GM18508 (cell line): ENCODE data around the gene RASD1.
"Not testable (repeated sequence)": the region's sequence is repeated elsewhere in the genome, so short reads cannot be mapped to it uniquely, and the experiment has no call there.

ENCODE experiments used
- ATAC-seq: cut with Tn5 transposase; IDR thresholded peaks from one replicate; pipeline ENCODE4 v1.9.1; 2021; ENCODE audit warnings: moderate number of reproducible peaks; ENCODE audit not compliant: insufficient read depth, unreplicated experiment

The RASD1 gene

DNA sequence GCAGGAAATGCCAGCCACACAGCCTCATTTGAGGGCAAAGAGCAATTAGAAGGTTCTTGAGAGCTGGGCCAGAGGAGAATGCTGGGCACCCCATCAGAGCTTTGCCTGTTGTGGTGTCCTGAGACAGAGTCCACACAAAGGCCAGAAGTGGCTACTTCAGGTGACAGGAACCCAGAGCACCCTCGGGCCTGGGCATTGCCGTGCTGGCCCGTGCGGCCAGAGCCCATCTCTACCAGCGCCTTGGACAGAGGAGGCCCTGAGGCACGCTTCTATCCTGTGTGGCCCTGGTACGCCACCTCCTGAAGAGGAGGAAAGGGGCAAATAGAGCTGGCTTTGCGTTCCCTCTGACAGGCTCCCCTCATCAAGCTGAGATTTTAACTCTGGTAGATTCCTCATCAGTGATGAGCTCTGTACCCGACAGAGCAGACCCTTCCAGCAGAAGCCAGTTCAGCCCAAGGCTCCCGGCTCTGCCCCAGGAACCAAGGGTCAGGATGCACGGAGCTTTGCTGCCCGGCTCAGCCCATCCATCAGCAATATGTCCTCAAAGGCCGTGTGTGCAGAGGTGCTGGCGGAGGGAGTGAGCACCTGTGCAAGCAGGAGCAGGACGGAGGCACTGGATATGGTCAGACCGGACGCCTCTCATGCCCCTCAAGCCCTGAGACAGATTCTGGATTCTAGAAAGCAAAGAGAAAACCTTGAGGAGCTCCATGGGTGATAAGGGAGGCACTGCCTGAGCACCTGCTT is 3.4 kb upstream of the RASD1 start:
- ATAC-seq: no peak

DNA sequence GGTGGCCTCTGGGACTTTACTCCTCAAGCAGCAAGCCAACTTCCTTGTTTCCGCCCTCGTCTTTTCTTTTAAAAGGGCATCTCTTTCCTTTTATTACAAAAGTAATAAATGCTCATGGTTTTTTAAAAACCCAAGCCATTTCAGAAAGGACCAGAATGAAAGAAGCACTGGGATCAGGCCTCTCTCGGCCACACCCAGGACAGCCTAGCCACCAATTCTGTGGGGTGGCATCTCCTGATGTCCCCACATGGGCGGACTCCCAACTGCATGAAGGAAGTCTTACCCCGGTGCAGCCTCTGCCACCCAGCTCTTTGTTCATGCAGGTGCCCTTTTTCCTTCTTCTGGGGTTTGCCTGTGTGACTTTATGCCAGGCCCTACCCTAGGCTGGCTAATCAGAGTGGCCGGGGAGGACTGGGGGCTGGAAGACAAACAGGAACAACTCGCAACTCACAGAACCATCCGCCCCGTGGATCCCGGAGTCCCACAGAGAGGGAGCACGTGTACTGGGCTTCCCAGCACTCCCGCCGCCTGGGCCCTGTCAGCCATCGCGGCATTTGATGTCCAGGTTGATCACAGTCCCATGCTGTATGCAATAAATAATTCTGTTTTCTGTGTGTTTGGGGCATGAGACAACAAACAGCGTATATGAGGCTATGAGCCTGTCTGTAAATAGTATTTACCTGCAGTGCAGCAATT is 2.6 kb upstream of the RASD1 start:
- no peak for ATAC-seq

DNA sequence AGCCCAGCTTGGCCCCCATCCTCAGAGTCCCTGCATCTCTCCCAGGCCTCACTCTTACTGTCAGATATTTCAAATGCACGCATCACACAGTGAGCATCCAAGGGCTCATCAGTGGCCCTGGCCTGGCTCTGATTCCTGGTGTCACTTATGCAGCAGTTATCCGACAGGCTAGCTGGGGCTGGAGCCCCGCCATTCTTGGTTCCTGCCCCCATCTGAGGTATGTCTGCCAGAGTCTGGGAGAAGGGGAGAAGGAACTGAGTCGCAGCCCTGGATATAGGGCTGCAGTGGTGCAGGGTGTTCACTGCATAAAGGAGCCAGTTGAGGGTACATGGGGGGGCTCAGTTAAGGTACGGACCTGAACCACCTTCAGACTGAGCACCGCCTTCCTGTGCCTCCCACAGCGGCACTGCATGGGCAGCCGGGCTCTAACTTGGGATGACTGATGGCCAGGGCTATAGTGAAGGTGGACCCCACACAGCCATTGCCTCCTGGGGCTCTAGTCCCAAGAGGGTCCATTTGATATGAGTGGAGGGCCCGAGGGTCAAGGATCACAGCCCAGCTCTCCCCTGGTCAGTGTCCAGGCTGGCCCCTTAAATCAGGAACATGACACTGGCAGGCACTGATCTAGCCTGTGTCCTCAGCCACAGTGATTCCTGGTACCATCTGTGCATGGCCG is 1.8 kb upstream of the RASD1 start:
- no peak for ATAC-seq

DNA sequence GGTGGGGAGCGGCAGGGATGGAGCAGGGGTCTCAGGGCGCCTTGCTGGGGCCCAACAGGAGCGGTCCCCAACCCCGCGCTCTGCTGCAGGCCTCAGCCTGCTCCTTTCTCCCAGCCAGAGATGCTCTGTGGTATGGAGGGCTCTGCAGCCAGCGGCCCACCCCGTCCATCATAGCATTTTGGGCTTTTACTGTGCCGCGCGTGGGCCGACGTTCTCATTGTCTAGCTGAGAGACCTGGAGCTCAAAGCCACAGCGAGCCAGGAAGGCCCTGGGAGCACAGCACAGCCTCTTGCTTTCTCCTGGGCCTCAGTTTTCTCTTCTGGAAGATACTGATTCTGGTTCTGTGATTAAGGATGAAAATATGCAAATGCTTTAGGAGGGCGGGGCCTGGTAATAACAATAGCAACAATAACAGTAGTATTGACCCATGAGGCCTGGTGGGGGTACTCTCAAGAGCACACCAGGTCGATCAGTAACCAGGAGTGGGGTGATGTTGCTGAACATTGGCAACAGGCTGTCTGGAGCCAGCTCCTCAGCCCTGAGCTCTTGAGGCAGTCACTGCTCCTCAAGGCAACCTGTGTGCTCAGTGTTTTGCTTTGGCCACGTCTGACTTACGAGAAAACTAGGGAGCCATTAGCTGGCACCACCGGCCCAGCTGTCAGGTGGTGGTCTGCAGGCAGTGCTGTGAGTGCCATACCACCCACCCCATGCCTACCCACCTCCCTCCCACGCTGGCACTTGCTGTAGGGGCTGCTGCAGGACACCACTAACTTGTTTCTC is 1.1 kb upstream of the RASD1 start:
- ATAC-seq: no peak

DNA sequence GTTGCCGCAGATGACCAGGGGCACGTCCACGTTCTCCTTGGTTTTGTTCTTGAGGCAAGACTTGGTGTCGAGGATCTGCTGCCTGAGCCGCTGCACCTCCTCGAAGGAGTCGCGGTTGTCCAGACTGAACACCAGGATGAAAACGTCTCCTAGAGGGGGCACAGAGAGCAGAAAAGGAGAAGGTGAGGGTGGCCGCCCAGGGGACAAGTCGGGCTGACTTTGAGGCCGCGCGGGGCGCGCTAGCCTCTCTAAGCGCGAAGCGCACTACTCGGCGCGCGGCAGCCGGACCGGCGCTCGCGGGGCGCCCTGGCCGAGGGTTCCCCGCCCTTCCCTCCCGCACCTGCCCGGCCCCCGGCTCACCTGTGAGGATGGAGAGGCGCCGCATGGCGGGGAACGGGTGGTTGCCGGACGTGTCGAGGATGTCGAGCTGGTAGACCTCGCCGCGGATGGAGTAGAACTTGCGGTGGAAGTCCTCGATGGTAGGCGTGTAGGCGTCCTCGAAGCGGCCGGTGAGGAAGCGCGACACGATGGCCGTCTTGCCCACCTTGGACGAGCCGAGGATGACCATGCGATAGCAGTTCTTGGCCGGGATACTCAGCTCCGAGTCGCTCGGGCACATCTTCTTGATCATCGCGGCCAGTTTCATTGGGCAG is 533 bp downstream of the RASD1 start:
- no peak for ATAC-seq

DNA sequence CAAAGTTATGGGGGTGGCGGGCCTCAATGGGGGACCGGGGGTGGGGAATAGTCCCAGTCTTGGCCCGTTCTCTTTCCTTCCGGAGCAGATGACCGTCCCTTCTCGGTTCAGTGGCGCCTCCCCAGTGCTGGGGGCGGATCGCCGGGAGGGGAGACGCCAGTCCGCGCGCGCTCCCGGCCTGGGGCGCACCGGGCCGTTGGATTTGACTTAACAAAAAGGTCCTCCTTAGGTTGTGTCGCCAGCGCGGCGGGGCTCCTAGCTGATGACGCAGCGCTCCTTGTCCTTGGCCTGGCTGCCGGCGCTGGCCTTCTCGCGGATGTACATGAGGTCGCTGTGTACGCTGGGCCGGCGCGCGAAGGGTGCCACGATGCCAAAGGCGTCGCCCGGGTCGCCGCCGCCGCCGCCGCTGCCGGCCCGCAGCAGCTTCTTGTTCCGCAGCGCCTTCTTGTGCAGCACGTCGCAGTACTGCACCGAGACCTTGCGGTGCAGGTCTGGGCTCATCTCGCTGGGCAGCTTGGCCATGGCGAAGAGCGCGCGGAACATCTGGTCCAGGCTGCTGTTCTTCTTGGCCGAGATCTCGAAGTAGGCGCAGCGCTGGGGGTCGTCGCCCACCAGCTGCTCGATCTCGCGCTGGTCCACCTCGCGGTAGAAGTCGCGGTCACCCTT is 1.2 kb downstream of the RASD1 start:
- ATAC-seq: no peak

DNA sequence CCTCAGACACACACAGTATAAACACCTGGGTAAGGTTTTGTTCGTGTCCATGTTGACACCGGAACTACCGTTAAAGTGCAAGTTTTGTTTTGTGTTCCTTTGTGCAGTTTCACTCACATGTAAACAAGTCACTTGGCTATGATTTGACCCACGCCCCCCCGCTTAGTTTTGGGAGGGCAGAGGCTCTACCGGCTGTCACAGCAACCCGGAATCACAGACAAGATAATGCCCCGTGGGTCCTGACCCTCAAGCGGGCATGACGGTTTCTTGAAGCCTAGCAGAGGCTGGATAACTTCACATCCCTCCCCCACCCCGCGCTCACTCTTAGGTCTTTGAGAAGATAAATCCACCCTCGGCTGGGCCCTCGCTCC is 1.7 kb downstream of the RASD1 start:
- no peak for ATAC-seq

DNA sequence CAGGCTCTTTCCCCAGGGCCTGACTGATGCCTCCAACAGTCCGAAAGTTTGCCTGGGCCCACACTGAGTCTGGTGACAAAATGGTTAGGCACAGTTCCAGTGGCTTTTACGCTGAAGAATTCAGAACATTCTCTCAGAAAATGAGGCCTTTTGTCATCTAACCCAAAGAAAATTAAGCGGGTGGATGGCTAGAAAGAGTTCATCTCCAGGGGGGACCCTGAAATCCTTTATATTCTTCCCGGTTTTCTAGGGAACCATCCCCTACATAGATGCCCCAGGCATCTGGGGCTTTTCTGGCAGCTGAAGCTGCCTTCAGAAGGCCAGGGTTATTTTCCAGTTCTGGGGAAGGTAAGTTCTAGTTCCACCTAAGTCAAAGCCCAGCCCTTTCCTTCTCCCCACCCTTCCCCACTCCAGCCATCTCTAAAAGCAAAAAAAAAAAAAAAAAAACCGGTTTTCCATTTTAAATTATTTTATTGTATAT is 2.2 kb downstream of the RASD1 start:
- no peak for ATAC-seq

DNA sequence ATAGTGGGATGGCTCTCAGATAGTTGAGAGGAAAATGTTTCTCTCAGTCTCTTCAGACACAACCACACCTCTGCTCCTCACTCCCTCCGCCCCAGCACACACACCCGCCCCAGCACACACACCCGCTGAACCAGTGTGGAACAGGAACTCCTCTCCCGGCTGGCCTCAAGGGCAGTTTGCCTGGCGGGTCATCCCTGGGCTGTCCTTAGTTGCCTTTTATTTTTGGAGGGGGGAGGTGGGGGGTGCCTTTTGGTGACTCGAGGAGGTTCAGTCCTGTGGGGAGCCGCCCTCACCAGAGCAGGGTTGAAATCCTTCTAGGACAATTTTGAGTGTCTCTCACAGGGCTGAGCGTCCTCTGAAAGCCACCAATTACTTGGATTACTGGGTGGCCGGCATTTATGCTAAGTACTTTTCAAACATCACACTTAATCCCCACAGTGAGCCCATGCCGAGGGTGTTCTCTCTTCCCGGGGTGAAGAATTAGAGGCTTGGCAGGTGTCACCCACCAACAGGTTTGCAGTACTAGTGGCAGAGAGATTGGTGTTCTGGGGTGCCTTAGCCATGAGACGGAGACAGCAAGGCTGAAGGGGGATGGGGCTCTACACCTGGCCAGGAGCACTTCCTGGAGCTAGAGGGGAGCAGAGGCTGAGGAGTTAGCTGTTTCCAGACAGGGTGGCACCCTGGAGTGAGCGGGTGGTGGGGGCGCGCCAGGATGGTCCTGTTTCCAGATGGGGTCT is 2.8 kb downstream of the RASD1 start:
- no peak for ATAC-seq

DNA sequence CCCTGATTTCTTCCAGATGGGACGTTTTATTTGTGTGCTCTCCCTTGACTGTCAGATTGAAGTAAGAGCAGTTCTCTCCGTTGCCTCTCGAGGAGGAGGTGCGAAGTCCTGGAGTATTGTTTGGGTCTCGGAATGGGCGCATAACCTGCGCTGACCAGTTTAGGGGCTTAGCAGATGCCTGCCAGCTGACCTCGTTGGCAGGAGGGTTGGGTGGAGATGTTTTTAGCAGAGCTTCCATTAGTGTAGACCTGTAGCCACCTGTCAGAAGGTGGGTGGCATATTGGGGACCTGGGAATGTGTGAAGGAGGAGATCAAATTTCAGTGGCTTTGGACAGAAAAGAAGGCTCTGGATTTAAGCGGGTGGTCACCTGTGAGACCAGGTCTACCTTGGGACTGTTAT is 3.6 kb downstream of the RASD1 start:
- no peak for ATAC-seq

DNA sequence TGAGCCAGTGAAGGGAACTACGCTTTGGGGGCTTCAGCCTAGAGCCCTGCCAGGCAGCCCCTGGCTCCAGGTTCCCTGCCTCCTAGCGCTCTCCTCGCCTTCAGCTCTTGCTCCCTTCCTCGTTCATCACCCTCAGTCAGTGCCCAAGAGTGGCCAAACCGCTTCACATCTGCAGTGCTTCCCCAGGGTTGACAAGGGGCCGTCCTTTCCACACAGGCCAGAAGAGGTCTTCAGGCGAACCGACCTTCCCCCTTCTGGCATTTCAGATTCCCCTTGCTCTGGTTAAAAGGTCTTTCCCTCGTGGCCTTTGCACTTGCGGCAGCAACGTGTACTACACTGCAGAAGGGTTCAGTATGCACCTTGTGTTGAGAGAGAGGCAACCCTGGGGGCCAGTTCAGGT is 4.1 kb downstream of the RASD1 start:
- ATAC-seq: no peak

DNA sequence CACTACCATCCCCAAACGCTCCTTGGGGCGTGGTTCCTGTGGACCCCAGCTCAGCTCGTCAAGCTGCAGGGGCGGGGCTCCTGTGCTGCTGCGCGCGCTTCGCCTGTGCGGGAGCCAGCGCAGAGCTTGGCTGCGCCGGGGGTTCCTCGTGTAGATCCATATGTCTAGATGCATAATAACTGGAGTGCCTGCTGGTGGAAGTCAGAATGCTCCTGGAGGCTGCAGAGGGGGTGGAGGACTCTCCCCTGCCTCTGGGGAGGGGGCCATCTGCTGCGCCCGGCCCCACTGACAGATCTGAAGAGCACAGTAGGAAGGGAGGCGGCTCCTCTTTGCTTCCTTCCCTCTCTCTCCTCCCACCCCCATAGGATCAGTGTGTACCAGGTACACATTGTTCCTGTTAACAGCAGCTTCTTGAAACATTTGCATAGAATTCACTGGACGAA is 4.6 kb downstream of the RASD1 start:
- ATAC-seq: no peak

DNA sequence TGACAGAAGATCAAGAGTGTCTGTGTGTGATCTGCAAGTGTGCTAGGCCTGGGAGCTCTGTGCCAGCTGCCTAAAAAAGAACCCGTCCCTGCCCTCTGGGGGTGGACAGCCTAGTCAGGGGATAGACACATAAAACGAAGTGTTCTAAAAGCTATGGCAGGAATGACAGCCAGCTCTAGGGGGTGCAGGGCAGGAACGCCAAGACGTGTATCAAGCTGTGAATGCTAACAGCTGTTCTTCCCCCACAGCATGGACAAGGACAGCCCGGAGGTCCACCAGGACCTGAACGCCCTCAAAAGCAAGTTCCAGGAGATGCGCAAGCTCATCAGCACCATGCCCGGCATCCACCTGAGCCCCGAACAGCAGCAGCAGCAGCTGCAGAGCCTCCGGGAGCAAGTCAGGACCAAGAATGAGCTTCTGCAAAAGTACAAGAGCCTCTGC is 5.1 kb downstream of the RASD1 start:
- ATAC-seq: no peak

DNA sequence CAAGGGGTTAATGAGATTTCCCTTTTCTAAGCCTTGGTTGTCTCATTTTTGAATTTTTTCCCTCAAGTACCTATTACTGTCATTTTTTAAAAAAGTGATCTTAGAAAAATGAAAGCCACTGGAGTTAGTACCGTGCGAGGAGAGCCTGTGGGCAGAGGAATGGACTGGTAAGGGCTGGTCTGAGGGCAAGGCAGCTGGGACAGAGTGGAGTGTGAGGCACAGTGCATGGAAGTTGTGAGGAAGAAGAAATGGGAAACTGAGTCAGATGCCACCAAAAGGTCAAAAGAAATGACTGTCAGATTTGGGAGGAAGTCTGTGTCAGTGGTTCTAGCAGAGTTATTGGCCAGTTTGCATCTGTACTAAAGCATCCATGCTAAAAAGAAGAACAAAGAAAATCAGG is 8.2 kb downstream of the RASD1 start:
- ATAC-seq: no peak

DNA sequence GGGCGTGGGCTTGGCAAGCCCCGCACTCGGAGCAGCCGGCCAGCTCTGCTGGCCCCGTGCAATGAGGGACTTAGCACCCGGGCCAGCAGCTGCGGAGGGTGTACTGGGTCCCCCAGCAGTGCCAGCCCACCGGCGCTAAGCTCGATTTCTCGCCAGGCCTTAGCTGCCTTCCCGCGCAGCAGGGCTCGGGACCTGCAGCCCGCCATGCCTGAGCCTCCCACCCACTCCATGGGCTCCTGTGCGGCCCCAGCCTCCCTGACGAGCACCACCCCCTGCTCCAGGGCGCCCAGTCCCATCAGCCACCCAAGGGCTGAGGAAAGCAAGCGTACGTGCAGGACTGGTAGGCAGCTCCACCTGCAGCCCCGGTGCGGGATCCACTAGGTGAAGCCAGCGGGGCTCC is 9.8 kb downstream of the RASD1 start:
- not testable (repeated sequence) for ATAC-seq

DNA sequence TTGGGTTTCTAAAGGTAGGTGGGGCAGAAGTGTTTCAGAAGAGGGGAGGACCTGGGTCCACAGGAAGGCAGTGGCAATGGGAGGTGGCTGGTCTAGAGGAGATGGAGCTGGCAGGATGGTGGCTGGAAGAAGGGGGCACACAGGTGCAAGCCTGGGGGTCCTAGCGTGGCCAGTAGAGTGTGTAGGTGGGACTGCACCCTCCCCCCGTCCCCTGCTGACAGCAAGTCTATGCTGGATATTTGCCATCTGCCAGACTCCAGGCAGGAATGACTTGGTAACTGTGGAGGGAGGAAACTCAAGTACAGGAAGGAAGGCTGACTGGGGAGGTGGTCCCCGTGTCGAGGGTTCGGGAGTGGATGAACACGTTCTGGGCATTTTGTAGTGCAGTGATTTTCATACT is 10.8 kb downstream of the RASD1 start:
- no peak for ATAC-seq

DNA sequence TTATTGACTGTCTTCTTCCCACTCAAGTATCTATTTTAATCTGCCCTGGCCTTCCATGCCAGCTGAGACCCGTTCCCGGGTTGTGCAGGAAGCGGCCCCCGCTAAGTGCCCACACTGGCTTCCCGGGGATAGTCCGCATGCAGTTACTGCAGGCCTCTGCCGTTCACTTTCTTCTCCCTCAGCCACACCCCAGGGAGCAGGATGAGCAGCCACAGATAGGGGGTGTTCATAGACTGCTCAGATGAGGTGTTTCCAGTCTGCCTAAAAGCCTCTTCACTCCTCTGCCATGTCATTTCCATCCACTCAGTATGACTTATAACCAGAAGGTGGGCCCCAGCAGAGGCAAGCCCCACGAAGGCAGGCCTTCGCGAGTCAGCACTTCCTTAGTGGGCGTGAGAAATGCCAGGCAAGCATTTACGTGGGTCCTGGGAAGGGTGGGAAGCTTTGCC is 11.7 kb downstream of the RASD1 start:
- ATAC-seq: no peak

DNA sequence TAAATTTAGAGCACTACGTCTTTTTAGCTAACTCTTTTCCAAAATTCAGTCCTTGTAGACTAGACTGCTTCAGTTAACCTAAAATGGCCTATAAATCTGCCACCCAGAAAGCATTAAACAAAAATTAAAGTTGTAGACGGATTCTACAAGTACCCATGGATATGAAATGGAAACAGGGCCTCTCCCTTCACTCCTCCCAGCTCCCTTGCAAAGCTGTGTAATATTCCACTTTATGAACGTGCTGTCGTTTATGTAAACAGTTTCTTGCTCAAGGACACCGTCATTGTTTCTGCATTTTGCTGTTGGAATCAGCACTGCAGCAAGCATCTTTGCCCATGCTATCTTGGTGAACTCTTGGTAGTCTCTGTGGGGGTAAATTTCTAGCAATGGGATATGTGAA is 14.3 kb downstream of the RASD1 start:
- no peak for ATAC-seq
